Loucy (cell line): Measurements from ENCODE around the gene CTNNBIP1.

ENCODE experiments used
- H2AFZ ChIP-seq: fragments of 200-600 bp; sonication (generic); 2 replicates; pipeline ENCODE4 v1.6.0; 2016; ENCODE audit warnings: antibody characterized with exemption, mild to moderate bottlenecking, low read length, moderate library complexity
- H3F3A ChIP-seq: fragments of 200-600 bp; 2 replicates; pipeline ENCODE4 v1.6.0; 2016; ENCODE audit warnings: antibody characterized with exemption, low read depth, mild to moderate bottlenecking
- H3K27me3 ChIP-seq: fragments of 200-600 bp; sonication (generic); 2 replicates; pipeline ENCODE4 v1.6.1; 2014; ENCODE audit warnings: low read length, mild to moderate bottlenecking; ENCODE audit not compliant: insufficient read depth, poor library complexity, severe bottlenecking
- H3K36me3 ChIP-seq: fragments of 200-600 bp; sonication (generic); 2 replicates; pipeline ENCODE4 v1.6.1; 2016; ENCODE audit warnings: low read length; ENCODE audit not compliant: insufficient read depth
- H3K4me1 ChIP-seq: fragments of 200-600 bp; sonication (generic); 2 replicates; pipeline ENCODE4 v1.5.1; 2014; ENCODE audit warnings: low read length, mild to moderate bottlenecking; ENCODE audit not compliant: insufficient read depth, poor library complexity, severe bottlenecking
- H3K4me2 ChIP-seq: fragments of 200-600 bp; sonication (generic); 2 replicates; pipeline ENCODE4 v1.6.0; 2014; ENCODE audit warnings: antibody characterized with exemption, low read length, low read depth, mild to moderate bottlenecking; ENCODE audit not compliant: poor library complexity, severe bottlenecking
- H3K4me3 ChIP-seq: fragments of 200-600 bp; sonication (generic); 2 replicates; pipeline ENCODE4 v1.5.1; 2014; ENCODE audit warnings: low read length, mild to moderate bottlenecking, mixed read lengths; ENCODE audit not compliant: poor library complexity, severe bottlenecking
- H3K79me2 ChIP-seq: fragments of 200-600 bp; sonication (generic); 2 replicates; pipeline ENCODE4 v1.6.1; 2014; ENCODE audit warnings: low read length; ENCODE audit not compliant: insufficient read depth
- H3K9ac ChIP-seq: fragments of 200-600 bp; sonication (generic); 2 replicates; pipeline ENCODE4 v1.6.0; 2014; ENCODE audit warnings: mild to moderate bottlenecking, low read depth, low read length, moderate library complexity; ENCODE audit not compliant: poor library complexity, severe bottlenecking
- H3K9me2 ChIP-seq: fragments of 200-600 bp; sonication (generic); replicated peaks from 2 replicates; pipeline ENCODE4 v1.6.1; 2016; ENCODE audit warnings: low read depth, low read length, mixed read lengths
- H3K9me3 ChIP-seq: fragments of 200-600 bp; sonication (generic); 2 replicates; pipeline ENCODE4 v1.6.1; 2014; ENCODE audit warnings: mild to moderate bottlenecking, antibody characterized with exemption, low read length, low read depth; ENCODE audit not compliant: insufficient read depth
- H4K20me1 ChIP-seq: fragments of 200-600 bp; sonication (generic); 2 replicates; pipeline ENCODE4 v1.6.0; 2014; ENCODE audit warnings: antibody characterized with exemption, low read length, mild to moderate bottlenecking; ENCODE audit not compliant: insufficient read depth, poor library complexity, severe bottlenecking
- EZH2phosphoT487 ChIP-seq: fragments of 200-600 bp; IDR thresholded peaks from 2 replicates; pipeline ENCODE4 v1.6.1; 2018; ENCODE audit warnings: antibody characterized with exemption, mild to moderate bottlenecking, moderate library complexity, borderline replicate concordance
- TF ChIP-seq, protein P1 (sequence below): fragments of 200-600 bp; sonication (generic); conservative IDR thresholded peaks from 2 replicates; pipeline ENCODE4 v1.5.1; 2014; ENCODE audit warnings: mild to moderate bottlenecking, antibody characterized with exemption, low read length

The CTNNBIP1 gene

GRCh38 chr1:9846611-9847171, 63.4 kb downstream of the CTNNBIP1 start:
- no peaks in the 10 kb centered on the region for H3K79me2 ChIP-seq
- TF ChIP-seq EZH2phosphoT487 = no peak
- TF ChIP-seq, protein P1, sequence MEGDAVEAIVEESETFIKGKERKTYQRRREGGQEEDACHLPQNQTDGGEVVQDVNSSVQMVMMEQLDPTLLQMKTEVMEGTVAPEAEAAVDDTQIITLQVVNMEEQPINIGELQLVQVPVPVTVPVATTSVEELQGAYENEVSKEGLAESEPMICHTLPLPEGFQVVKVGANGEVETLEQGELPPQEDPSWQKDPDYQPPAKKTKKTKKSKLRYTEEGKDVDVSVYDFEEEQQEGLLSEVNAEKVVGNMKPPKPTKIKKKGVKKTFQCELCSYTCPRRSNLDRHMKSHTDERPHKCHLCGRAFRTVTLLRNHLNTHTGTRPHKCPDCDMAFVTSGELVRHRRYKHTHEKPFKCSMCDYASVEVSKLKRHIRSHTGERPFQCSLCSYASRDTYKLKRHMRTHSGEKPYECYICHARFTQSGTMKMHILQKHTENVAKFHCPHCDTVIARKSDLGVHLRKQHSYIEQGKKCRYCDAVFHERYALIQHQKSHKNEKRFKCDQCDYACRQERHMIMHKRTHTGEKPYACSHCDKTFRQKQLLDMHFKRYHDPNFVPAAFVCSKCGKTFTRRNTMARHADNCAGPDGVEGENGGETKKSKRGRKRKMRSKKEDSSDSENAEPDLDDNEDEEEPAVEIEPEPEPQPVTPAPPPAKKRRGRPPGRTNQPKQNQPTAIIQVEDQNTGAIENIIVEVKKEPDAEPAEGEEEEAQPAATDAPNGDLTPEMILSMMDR = no peak
- H3K9me2 ChIP-seq = no peaks in the 10 kb centered on the region
- no peaks in the 10 kb centered on the region for H3K27me3 ChIP-seq
- no peak overlapping the region for H3K9ac ChIP-seq
- no peaks in the 10 kb centered on the region for H3K4me1 ChIP-seq
- no peak overlapping the region for H2AFZ ChIP-seq
- no peaks in the 10 kb centered on the region for H3F3A ChIP-seq
- no peaks in the 10 kb centered on the region for H4K20me1 ChIP-seq
- H3K36me3 ChIP-seq = peaks cover 8% of the 10 kb centered on the region
- H3K9me3 ChIP-seq = no peaks in the 10 kb centered on the region
- no peak overlapping the region for H3K4me2 ChIP-seq
- no peak overlapping the region for H3K4me3 ChIP-seq

DNA sequence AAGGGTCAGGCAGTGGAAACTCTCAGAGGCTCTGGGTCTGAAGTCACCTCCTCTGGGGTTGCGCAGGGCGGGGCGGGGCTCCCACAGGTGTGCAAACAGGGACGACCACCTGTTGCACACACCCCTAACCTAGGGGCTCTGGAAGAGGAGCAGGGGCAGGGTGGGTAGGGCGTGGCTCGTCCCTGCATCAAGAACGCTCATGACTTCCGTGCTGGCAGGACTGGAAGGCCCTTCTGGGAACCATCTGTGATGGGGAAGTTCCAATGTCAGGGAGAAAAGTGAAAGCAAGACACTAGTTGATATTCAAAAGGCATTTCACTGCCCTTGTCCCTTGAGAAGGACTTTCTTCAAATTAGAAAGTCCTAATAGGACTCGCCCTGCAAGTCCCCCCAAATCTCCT, 64.2 kb downstream of the CTNNBIP1 start:
- H3K27me3 ChIP-seq = no peaks in the 10 kb centered on the region
- H3K9me3 ChIP-seq = no peaks in the 10 kb centered on the region
- H3K79me2 ChIP-seq = no peaks in the 10 kb centered on the region
- no peaks in the 10 kb centered on the region for H3F3A ChIP-seq
- H3K4me2 ChIP-seq = no peak overlapping the region
- H3K4me3 ChIP-seq = no peak overlapping the region
- H4K20me1 ChIP-seq = no peaks in the 10 kb centered on the region
- no peaks in the 10 kb centered on the region for H3K9me2 ChIP-seq
- H3K4me1 ChIP-seq = no peaks in the 10 kb centered on the region
- H3K36me3 ChIP-seq = peaks cover 8% of the 10 kb centered on the region
- no peak overlapping the region for H2AFZ ChIP-seq
- TF ChIP-seq, protein P1 = no peak
- no peak for TF ChIP-seq EZH2phosphoT487
- no peak overlapping the region for H3K9ac ChIP-seq

DNA sequence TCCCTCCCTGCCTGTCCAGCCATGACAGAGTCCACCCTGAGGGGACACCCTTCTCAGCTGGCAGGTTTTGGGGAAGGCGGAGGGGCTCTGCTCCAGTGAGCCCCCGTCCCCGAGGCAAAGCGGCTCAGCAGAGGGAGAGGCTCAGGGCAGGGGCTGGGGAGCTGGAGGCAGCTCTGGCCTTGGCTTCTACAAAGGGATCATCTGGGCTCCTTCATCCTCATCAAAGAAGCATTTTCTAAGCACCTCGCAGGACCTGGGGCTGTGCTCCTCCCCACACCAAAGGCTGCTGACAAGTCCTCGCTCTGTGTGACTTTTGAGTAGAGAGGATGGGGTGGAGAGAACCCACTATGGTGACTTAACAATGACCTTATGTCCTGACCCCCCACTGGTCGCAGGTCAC, 65.3 kb downstream of the CTNNBIP1 start:
- TF ChIP-seq EZH2phosphoT487 = no peak
- TF ChIP-seq, protein P1 = no peak
- H2AFZ ChIP-seq = no peak overlapping the region
- no peaks in the 10 kb centered on the region for H3K4me1 ChIP-seq
- no peak overlapping the region for H3K9ac ChIP-seq
- H3K9me3 ChIP-seq = no peaks in the 10 kb centered on the region
- no peaks in the 10 kb centered on the region for H3F3A ChIP-seq
- no peak overlapping the region for H3K4me2 ChIP-seq
- no peaks in the 10 kb centered on the region for H4K20me1 ChIP-seq
- no peaks in the 10 kb centered on the region for H3K9me2 ChIP-seq
- H3K4me3 ChIP-seq = no peak overlapping the region
- H3K36me3 ChIP-seq = peaks cover 4% of the 10 kb centered on the region
- H3K27me3 ChIP-seq = no peaks in the 10 kb centered on the region
- H3K79me2 ChIP-seq = no peaks in the 10 kb centered on the region
